Measurements from ENCODE around the gene SUFU. TPM values are rescaled to one million over a fixed set of nuclear protein-coding genes. Genes with fewer than 3 reads are reported as not detected.
"Not testable (repeated sequence)": the region's sequence is repeated elsewhere in the genome, so short reads cannot be mapped to it uniquely, and the experiment has no call there.

The SUFU gene
- 12.5 TPM for total RNA-seq

GRCh38 chr10:102503264-102504178 lies at the start of gene SUFU:
SUFU (plus strand) TSS chr10:102503972; CDS start chr10:102504153, 181 bp downstream.
- intact Hi-C loops (cut with DNase I), result loop anchor here (5.0 kb wide), 2 partner anchors 79 to 139 kb away; partner anchors contain the start of gene TRIM8
- Histone ChIP-seq H3K36me3 (no peaks in the 10 kb centered on the region), H3K9me3 (no peaks in the 10 kb centered on the region), H3K4me1 (peaks cover 72% of the 10 kb centered on the region), H3K27ac (peak within 1 kb of the TSS; percentile 97), H3K27me3 (no peaks in the 10 kb centered on the region), H3K4me3 (peak within 1 kb of the TSS; percentile 88 to 100)
- peak in 1 of 2 donors; percentile 99 for DNase-seq (ENCODE audit: extremely low spot score in 2 of 2)
- TF ChIP-seq POLR2A (IDR thresholded peaks at IDR 0.05), result peak in 1 of 2 donors; percentile 67
- TF ChIP-seq CTCF (IDR thresholded peaks at IDR 0.05), result peak; percentile 63 to 95 (median 87)
- peak; percentile 66 to 76 for TF ChIP-seq POLR2AphosphoS5 (IDR thresholded peaks at IDR 0.05; ENCODE audit: insufficient read depth in 1 of 2, low read depth in 1 of 2)

- DNase-seq (ENCODE audit: extremely low spot score in 2 of 2); H3K27ac ChIP-seq; intact Hi-C loops (cut with DNase I); H3K27me3 ChIP-seq; H3K4me3 ChIP-seq; H3K36me3 ChIP-seq; H3K4me1 ChIP-seq; H3K9me3 ChIP-seq: not testable (repeated sequence)
Measured at GRCh38 chr10:102454662-102455487, 48.9 kb upstream of the SUFU start.

- no peak for DNase-seq (ENCODE audit: extremely low spot score in 2 of 2)
- no peak overlapping the region for H3K27ac ChIP-seq
- intact Hi-C loops (cut with DNase I), result no loop called here
- H3K27me3 ChIP-seq, result no peaks in the 10 kb centered on the region
- H3K4me3 ChIP-seq, result no peak overlapping the region
- H3K36me3 ChIP-seq, result no peaks in the 10 kb centered on the region
- no peaks in the 10 kb centered on the region for H3K9me3 ChIP-seq
- TF ChIP-seq POLR2AphosphoS5 (IDR thresholded peaks at IDR 0.05; ENCODE audit: insufficient read depth in 1 of 2, low read depth in 1 of 2) (peak in 1 of 2 donors; percentile 49), POLR2A (IDR thresholded peaks at IDR 0.05) (no peak), CTCF (IDR thresholded peaks at IDR 0.05) (no peak)
- no peaks in the 10 kb centered on the region for H3K4me1 ChIP-seq
Measured at GRCh38 chr10:102455893-102456471, 47.8 kb upstream of the SUFU start.

- intact Hi-C loops (cut with DNase I), result no loop called here
- no peak for DNase-seq (ENCODE audit: extremely low spot score in 2 of 2)
- H3K27ac ChIP-seq, result no peak overlapping the region
- H3K36me3 ChIP-seq, result no peaks in the 10 kb centered on the region
- TF ChIP-seq CTCF (IDR thresholded peaks at IDR 0.05) (no peak), POLR2AphosphoS5 (IDR thresholded peaks at IDR 0.05; ENCODE audit: insufficient read depth in 1 of 2, low read depth in 1 of 2) (no peak), POLR2A (IDR thresholded peaks at IDR 0.05) (no peak)
- peaks cover 7% of the 10 kb centered on the region for H3K4me1 ChIP-seq
- no peaks in the 10 kb centered on the region for H3K9me3 ChIP-seq
- H3K4me3 ChIP-seq, result no peak overlapping the region
- no peaks in the 10 kb centered on the region for H3K27me3 ChIP-seq
Measured at GRCh38 chr10:102457591-102458150, 46.1 kb upstream of the SUFU start.

- Histone ChIP-seq H3K27me3 (no peaks in the 10 kb centered on the region), H3K9me3 (no peaks in the 10 kb centered on the region), H3K27ac (no peak overlapping the region), H3K36me3 (no peaks in the 10 kb centered on the region), H3K4me1 (peaks cover 7% of the 10 kb centered on the region), H3K4me3 (no peak overlapping the region)
- TF ChIP-seq POLR2A (IDR thresholded peaks at IDR 0.05), result no peak
- no peak for TF ChIP-seq POLR2AphosphoS5 (IDR thresholded peaks at IDR 0.05; ENCODE audit: insufficient read depth in 1 of 2, low read depth in 1 of 2)
- TF ChIP-seq CTCF (IDR thresholded peaks at IDR 0.05), result no peak
- no peak for DNase-seq (ENCODE audit: extremely low spot score in 2 of 2)
- intact Hi-C loops (cut with DNase I), result no loop called here
Measured at GRCh38 chr10:102458656-102459055, 45.1 kb upstream of the SUFU start.

Data from vagina (tissue), 2 donors.